HG03432 (cell line): ENCODE results near the gene GLO1.

Source experiments
- ATAC-seq: cut with Tn5 transposase; IDR thresholded peaks from one replicate; pipeline ENCODE4 v1.9.1; 2021; ENCODE audit warnings: mild to moderate bottlenecking, moderate library complexity; ENCODE audit not compliant: unreplicated experiment

Gene GLO1

GRCh38 chr6:38702558-38703397, at the start of gene GLO1:
Gene GLO1, minus strand, starts transcription at chr6:38703145. Its CDS starts 91 bp downstream, at chr6:38703054.
- ATAC-seq: peak; percentile 100

- no peak for ATAC-seq
Measured at GRCh38 chr6:38750968-38751615, 48.1 kb upstream of the GLO1 start.

DNA sequence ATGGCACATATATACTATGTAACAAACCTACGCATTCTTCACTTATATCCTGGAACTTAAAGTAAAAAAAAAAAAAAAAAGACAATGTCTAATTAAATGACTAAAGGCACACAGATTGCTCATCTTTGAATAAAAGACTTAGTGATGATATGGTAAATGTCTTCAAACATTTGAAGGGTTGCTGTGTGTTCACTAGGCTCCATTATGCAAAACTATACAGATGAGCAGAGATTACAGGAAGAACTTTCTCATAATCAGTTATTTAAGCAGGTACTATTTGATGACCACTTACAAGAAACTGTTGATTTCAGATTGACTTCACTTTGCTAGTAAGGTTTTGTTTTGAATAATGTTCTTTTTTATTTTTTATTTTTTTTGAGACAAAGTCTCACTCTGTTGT, 46.5 kb upstream of the GLO1 start:
- ATAC-seq: no peak

DNA sequence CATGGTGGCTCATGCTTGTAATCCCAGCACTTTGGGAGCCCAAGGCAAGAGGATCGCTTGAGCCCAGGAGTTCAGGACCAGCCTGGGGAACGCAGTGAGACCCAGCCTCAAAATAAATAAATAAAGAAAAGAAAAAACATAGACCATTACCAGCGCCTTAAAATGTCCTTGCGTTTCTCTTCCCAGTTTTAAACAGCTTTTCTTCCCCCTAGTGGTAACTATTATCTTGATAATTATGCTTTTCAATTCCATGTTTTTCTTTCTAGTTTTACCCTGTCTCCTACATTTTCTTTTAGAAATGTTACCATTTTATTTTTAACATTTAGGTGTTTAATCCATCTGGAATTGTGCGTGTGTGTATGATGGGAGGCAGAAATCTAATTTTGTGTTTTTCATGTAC, 36.6 kb upstream of the GLO1 start:
- ATAC-seq: no peak

- ATAC-seq: no peak
Measured at GRCh38 chr6:38738261-38738660, 35.3 kb upstream of the GLO1 start.

- ATAC-seq: no peak
Measured at GRCh38 chr6:38736951-38737350, 34.0 kb upstream of the GLO1 start.

- ATAC-seq: no peak
Measured at GRCh38 chr6:38730140-38730862, 27.4 kb upstream of the GLO1 start.

- ATAC-seq: no peak
Measured at GRCh38 chr6:38728203-38728602, 25.3 kb upstream of the GLO1 start.

GRCh38 chr6:38725414-38726183, 22.7 kb upstream of the GLO1 start:
- ATAC-seq: no peak

DNA sequence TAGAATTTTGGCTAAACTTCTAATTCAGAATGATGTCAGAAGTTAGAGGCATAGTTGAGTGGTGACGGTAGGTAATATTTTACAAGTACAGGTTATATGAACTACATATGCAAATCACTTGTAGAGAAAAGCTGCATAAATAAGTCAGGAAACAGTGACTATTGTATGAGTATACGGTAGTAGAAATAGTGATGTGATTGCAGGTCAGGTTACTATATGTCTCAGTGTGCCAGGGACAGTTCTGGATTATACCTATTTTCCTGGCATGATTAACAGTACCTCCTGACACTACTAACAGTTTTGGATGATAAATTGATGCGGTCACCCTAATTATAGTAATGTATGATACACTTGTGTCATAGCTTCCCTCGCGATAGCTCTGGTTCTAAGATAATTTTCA, 21.4 kb upstream of the GLO1 start:
- no peak for ATAC-seq

GRCh38 chr6:38723783-38724182, 20.8 kb upstream of the GLO1 start:
- no peak for ATAC-seq

- ATAC-seq: no peak
Measured at GRCh38 chr6:38722727-38723334, 19.9 kb upstream of the GLO1 start.

DNA sequence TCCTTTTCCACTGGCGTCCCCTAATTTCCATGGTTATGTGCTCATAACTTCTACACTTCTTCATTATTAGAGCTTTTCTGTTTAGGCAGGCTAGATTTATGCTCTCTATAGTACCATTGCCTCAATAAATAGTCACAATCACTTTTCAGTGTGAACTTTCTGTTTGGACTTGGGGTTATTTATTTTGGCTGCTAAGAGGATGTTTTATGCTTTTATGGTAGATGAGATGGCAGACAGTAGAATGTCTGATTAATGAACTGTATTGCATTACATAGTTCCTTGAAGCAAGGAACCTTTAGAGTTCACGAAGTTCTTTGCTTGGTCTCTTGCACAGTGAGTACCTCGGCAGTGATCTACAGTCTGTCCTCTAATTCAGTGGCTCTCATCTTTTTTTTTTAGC, 19.1 kb upstream of the GLO1 start:
- ATAC-seq: no peak

DNA sequence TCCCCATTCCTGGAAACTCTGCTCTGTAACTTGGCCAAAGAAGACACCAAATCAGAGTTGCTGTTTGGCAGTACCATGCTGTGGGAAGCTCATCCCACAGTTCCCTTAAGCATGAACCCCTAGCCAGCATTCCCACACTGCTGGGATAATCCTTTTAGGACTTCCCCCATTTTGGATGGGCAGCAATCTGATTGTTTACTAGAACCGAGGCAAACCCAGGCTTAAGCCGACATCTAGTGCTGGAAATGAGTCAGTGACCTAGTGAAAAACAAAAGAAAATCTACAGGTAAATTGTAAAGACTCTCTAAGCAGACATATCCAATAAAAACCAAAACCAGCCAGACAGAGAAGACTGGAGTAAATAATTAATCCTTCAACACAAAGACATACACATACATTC, 17.4 kb upstream of the GLO1 start:
- no peak for ATAC-seq

DNA sequence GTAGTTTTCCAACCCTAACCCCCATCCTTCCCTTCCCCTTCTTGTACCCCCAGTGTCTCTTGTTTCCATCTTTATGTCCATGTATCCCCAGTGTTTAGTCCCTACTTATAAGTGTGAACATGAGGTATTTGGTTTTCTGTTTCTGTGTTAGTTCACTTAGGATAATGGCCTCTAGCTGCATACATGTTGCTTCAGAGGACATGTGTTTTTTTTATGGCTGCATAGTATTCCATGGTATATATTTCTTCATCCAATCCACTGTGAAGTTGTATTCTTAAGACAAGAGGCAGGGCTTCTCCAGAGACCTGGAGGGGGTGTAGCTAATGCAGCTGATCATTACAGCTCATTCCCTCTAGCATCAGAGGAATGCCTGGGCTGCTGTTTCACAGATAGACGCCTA, 16.4 kb upstream of the GLO1 start:
- ATAC-seq: no peak

DNA sequence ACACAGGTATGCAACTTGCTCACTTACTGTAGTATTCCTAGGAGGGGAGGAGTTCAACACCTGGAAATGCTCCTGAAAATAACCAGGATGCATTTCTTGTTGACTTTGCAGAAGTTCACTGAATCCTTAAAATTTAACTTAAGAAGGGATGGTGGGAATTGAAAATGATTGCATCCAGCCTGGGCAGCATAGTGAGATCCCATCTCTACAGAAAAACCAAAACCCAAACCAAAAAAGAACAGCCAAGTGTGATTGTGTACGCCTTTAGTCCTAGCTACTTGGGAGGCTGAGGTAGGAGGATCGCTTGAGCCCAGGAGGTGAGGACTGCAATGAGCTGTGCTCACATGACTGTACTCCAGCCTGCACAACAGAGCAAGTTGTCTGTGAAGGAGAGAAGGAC, 13.9 kb upstream of the GLO1 start:
- no peak for ATAC-seq

GRCh38 chr6:38715016-38715689, 12.2 kb upstream of the GLO1 start, which contains the start of gene DNAH8:
Gene DNAH8, plus strand, starts transcription at chr6:38715311. Its CDS starts 7,499 bp downstream, at chr6:38722810.
- no peak for ATAC-seq

GRCh38 chr6:38714239-38715015, 11.5 kb upstream of the GLO1 start:
- no peak for ATAC-seq

DNA sequence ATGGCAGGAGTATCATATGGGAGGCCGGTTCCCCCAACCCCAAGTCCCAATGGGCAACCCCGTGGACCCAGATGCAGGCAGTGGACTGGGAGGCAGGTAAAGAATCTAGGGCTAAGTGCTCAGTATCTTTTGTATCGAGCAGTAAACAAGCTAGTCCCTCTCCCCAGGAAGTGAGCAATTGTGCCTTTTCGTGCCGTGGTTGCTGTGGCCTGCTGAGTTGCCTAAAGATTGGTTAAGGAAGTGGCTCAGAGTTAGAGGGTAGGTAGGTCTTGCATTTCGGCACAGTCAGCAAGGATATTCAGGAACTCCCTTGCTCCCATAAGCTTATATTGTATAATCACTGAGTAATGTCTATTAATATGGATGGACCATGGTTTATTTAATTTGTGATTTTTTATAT, 10.9 kb upstream of the GLO1 start:
- ATAC-seq: no peak
